HG03442 (cell line): ENCODE measurements around the gene LRMDA.

Experiments used
- ATAC-seq: cut with Tn5 transposase; IDR thresholded peaks from one replicate; pipeline ENCODE4 v1.9.1; 2021; ENCODE audit warnings: mild to moderate bottlenecking, moderate library complexity; ENCODE audit not compliant: unreplicated experiment

The LRMDA gene

GRCh38 chr10:76088008-76088407 lies 656.6 kb downstream of the LRMDA start:
- no peak for ATAC-seq

GRCh38 chr10:76088980-76089379 lies 657.6 kb downstream of the LRMDA start:
- ATAC-seq, result no peak

- no peak for ATAC-seq
Measured at GRCh38 chr10:76089556-76090180, 658.2 kb downstream of the LRMDA start.

- no peak for ATAC-seq
Measured at GRCh38 chr10:76091926-76092325, 660.5 kb downstream of the LRMDA start.

DNA sequence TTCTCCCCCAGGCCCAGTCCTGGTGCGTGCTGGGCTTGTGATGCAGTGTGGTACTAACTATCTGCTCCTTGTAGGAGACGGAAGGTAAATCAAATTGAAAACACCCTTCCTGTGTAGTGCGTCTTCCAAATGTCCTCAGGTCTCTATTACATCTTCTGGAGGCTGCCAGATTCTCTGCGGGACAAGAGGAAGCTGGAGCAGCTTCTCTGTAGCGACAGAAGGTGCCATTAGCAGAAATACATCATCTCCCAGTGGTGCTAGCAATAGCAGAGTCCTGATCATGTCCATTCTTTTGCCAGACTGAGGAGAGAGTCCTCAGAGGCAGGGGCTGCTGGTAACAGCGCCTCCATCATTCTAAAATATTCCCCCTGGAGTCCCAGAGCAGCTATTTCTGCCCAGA lies 675.2 kb downstream of the LRMDA start:
- ATAC-seq, result no peak

- no peak for ATAC-seq
Measured at GRCh38 chr10:76108563-76109359, 677.3 kb downstream of the LRMDA start.

DNA sequence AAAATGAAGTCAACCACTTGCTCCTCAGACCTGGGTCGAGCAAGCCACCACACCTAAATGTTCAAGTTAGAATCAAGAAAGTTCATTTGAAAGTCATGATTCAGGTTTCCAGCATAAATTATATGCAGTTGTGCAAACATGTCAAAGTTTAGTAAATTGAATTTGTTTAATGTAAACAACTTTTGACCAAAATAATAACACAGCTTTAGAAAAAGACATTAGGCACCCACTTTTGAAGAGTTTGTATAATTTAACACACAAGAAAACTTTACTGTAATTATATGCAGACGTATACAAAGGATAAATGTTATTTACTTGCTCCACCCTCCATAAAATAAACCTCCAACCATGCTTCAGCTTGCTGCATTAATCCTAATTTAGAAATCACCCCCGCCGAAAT lies 680.0 kb downstream of the LRMDA start:
- ATAC-seq, result no peak

DNA sequence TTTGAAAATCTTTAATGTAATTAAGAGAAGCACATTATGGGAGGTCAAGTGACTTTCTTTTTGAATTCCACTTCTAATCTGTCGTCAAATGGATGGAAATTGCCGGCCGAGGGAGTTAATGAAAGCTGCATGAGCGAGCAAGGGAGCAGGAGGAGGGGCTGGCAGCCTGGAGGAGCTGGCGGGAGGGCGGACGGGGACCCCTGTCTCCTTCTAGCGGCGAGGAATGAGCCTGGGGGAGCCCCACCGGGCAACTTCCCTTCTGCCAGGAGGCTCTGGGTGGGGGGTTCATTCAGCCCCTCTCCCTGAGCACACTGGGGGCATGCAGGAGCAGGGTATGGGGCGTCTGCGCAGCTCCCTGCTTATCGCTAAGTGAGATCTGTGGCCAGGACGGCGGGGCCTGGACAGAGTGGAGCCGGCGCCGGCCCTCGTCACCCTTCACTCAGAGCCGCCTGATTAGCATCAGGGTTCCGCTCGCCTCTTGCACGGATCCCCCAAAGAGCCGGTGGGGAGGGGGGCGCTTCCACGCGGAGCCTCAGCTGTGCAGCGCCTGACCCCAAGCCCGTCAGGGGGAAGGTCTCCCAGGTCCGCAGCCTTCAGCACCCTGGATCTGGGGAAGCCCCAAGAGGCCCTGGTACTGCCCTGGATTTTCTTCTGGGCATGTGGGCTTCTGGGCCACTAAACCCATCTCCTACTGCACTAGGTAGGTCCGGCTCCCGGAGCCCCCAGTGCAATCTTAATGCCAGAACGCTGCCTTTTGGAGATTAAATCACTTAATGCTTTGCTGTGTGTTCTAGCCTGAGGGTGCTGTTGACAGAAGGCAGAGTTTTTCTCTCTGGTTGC lies 680.8 kb downstream of the LRMDA start:
- no peak for ATAC-seq

DNA sequence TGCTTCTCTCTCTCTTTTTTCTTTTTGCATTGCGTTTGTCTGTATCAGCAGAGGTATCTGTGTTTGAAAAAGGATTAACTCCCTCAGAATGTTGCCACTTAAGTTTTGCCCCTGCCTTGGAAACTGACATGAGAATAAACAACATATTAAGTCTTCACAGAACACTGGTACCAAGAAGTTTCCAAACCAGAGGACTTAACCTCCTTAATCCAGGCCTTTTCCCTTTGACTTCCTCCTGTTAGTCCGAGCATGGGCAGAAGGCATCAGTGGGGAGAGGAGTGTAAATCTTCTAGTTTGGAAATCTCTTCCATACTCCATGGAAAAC lies 681.4 kb downstream of the LRMDA start:
- no peak for ATAC-seq

- ATAC-seq, result no peak
Measured at GRCh38 chr10:76113952-76114351, 682.5 kb downstream of the LRMDA start.

GRCh38 chr10:76114581-76115001 lies 683.2 kb downstream of the LRMDA start:
- ATAC-seq, result no peak

DNA sequence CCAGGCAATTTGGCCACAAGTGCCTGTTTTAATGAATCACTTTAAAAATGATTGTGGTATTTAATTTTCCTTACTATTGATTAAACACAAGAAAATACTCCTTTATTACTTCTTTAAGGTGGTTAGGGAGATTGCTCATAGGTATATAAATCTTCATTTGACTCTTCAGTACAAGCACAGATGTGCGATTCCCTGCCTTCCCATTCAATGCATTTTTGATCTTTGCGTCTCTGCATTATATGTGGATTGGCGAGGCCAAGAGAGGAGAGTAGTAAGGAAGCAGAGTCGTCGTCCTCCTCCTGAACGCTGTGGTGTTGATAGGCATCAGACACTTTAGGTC lies 683.7 kb downstream of the LRMDA start:
- ATAC-seq, result no peak

DNA sequence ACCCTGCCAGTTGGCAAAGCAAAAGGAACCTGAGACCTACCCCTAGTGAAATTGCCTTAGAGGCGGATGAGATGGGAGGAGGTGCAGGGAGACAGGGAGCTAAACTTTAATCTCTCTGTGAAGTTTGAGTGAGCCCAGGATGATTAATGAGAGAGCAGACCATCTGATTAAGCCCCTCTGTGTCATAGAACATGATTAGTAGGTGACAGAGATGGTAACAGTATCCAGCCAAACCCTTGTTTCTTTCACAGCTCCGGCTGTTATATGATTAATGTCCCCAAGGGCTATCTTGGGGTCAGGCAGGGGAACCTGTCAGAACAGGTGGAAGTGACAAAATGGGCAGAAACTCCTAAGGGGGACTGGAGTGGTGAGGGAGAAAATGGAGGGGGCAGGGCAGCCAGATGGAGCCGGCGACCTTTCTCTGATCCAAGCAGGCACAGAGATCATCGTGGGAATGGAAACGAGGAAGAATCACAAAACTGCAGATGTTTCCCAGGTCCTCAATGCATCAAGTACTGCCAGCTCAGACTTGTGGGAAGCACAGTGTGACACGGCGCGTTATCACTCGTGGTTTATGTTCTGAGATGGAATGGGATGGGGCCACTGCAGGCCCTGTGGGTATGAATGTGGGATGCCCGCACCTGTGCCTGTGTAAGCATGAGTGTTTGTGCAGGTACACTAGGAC lies 684.2 kb downstream of the LRMDA start:
- no peak for ATAC-seq

- no peak for ATAC-seq
Measured at GRCh38 chr10:76116523-76116922, 685.1 kb downstream of the LRMDA start.

- ATAC-seq, result no peak
Measured at GRCh38 chr10:76117949-76118348, 686.5 kb downstream of the LRMDA start.

- ATAC-seq, result no peak
Measured at GRCh38 chr10:76119036-76119435, 687.6 kb downstream of the LRMDA start.

GRCh38 chr10:76119515-76119914 lies 688.1 kb downstream of the LRMDA start:
- ATAC-seq, result no peak

DNA sequence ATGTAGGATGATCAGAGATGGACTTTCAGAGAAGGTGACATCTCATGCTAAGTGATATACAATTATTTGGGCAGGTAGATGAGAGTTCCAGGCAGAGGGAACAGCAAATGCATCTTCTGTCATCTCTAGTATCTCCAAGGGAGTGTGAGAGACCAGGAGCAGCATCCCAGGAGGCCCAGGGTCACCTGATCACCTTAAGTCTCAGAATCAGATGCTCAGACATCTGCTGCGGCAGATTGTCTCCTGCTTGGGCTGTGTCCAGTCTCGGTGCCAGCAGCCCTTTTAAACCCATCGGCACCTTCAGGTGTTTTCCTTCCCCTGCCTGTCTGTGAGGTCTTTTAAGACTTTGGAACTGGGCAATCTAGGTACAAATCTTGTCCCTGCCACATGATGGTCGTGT lies 690.6 kb downstream of the LRMDA start:
- ATAC-seq, result no peak

DNA sequence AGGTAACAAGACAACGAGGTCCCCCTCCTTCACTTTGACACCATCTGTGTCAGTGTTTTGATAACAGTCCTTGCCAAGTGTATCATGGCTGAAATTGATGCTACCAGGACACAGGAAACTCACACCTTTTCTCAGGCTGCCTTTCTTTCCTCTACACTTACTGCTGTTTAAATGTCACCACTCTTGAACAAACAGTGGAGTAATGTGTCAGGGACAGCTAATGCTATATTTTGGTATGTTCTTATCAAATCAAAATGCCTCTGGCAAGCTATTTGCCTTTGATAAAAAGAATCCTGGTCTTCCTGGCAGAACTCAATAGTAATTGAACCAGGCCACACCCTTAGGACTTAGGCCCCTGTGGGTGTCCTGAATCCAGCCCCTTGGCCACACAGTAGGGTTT lies 692.9 kb downstream of the LRMDA start:
- ATAC-seq, result no peak

DNA sequence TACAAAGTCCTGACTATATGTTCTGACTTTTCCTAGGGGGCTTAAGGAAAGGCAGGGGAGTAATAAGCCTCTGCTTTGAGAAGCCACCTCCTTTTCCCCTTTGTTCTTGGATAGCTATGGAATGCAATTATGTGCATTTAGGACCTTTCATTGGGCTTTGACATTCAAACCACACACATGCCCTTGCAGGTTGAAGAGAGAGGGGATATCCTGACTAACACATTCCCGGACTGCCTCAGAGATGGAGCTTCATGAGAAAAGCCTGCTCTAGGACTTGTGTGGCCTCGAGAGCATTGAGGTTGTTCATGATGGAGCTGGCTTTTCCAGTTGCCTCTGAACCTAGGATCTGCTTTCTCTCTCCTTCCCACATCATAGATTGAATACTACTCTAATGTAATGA lies 694.5 kb downstream of the LRMDA start:
- no peak for ATAC-seq
